ENCODE measurements around the gene FBXO21. TPM values are rescaled to one million over a fixed set of nuclear protein-coding genes. Genes with fewer than 3 reads are reported as not detected.

The FBXO21 gene
- total RNA-seq, 6 donors from 2014 or later = 38.2 to 122 (median 59.0) TPM

DNA sequence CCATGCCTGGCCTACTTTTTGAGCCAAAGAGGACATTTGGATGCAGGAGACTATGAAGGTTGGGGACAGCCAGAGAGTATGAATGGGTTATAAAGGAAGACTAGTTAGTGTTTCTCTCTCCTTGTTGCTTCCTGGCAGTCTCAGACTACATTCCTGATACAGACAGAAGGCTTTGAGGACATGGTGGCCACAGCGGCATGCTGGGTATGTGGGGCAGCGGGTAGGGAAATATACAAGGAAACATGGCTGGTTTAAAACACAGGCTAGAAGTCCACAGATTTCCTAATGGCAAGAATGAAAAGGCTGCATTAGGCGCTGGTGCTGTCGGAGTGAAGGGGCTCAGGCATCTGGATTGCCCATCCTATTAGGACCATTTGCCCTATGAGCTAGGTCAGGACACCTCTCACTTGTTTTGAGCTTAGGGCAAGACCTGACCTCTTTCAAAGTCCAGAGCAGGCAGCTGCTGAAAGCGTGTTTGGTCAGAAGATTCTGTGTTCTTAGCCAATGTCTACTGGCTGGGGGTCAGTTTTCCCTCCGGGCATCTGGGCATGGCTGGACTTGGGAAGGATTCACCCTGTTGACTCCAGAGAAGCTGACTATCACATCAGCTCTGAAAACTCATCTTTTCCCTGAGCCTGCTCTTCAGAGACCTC lies 20.1 kb upstream of the FBXO21 start:
- WGBS, 2 donors = 78 to 89% methylated on average over 6 of the region's 6 CpGs
- H3K36me3 ChIP-seq = no peaks in the 10 kb centered on the region
- no peak overlapping the region for H3K4me3 ChIP-seq
- ATAC-seq (ENCODE audit: low FRiP score in 2 of 2) (no peak), DNase-seq (no peak)
- no peaks in the 10 kb centered on the region for H3K27me3 ChIP-seq
- peaks cover 0 to 5% (median 0%) of the 10 kb centered on the region in 4 donors for H3K4me1 ChIP-seq
- H3K9me3 ChIP-seq = no peaks in the 10 kb centered on the region
- TF ChIP-seq POLR2AphosphoS5 (IDR thresholded peaks at IDR 0.05) (no peak), EP300 (IDR thresholded peaks at IDR 0.05) (no peak), POLR2A (IDR thresholded peaks at IDR 0.05) (no peak)
- TF ChIP-seq, protein P1, sequence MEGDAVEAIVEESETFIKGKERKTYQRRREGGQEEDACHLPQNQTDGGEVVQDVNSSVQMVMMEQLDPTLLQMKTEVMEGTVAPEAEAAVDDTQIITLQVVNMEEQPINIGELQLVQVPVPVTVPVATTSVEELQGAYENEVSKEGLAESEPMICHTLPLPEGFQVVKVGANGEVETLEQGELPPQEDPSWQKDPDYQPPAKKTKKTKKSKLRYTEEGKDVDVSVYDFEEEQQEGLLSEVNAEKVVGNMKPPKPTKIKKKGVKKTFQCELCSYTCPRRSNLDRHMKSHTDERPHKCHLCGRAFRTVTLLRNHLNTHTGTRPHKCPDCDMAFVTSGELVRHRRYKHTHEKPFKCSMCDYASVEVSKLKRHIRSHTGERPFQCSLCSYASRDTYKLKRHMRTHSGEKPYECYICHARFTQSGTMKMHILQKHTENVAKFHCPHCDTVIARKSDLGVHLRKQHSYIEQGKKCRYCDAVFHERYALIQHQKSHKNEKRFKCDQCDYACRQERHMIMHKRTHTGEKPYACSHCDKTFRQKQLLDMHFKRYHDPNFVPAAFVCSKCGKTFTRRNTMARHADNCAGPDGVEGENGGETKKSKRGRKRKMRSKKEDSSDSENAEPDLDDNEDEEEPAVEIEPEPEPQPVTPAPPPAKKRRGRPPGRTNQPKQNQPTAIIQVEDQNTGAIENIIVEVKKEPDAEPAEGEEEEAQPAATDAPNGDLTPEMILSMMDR (IDR thresholded peaks at IDR 0.05) = no peak
- no peak overlapping the region for H3K27ac ChIP-seq

DNA sequence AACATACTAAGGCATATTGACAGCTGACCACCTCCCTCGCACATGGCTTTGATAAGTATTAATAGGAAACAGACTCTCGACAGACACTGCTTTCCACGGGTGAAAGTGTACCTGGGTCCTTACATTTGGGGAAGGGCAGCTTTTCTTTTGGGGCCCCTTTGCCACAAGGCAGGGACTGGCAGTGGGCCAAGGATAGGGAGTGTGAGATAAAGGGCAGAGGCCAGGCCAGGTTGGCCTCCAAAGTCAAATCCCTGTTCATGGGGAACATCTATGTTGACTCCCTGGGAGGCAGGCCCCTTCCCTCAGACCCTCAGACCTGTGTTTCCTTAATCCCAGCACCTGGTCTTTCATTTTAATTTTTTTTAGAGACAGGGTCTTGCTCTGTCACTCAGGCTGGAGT lies 19.4 kb upstream of the FBXO21 start:
- Histone ChIP-seq H3K27ac (no peak overlapping the region), H3K27me3 (no peaks in the 10 kb centered on the region), H3K9me3 (no peaks in the 10 kb centered on the region), H3K4me3 (no peak overlapping the region), H3K36me3 (no peaks in the 10 kb centered on the region), H3K4me1 (peaks cover 0 to 5% (median 0%) of the 10 kb centered on the region in 4 donors)
- ATAC-seq (ENCODE audit: low FRiP score in 2 of 2) = no peak
- WGBS, 2 donors = 70 to 81% methylated on average over 3 of the region's 3 CpGs
- TF ChIP-seq, protein P1 (IDR thresholded peaks at IDR 0.05) = no peak
- TF ChIP-seq EP300 (IDR thresholded peaks at IDR 0.05) (no peak), POLR2A (IDR thresholded peaks at IDR 0.05) (no peak), POLR2AphosphoS5 (IDR thresholded peaks at IDR 0.05) (no peak)
- DNase-seq = no peak

DNA sequence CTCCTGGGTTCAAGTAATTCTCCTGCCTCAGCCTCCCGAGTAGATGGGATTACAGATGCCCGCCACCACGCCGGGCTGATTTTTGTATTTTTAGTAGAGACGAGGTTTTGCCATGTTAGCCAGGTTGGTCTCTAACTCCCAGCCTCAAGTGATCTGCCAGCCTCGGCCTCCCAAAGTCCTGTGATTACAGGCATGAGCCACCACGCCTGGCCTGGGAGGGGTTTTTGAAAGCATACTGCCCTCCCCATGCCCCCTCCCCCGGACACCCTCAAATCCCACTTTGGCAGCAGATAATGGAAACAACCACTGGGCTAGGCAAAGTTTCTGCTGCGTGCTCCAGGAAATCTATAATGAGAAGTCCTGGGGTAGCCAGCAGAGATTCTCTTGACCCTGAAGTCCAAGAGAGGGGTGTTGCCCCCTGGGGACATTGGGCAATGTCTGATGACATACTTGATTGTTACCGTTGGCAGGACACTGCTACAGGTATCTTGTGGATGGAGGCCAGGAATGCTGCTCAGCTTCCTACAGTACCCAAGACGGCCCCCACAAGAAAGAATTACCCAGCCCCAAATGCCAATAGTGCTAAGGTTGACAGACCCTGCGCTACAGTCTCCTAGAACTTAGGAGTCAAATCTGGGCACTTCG lies 18.7 kb upstream of the FBXO21 start:
- Histone ChIP-seq H3K27me3 (no peaks in the 10 kb centered on the region), H3K4me1 (peaks cover 0 to 5% (median 0%) of the 10 kb centered on the region in 4 donors), H3K9me3 (no peaks in the 10 kb centered on the region), H3K4me3 (no peak overlapping the region), H3K27ac (no peak overlapping the region), H3K36me3 (no peaks in the 10 kb centered on the region)
- DNase-seq = no peak
- TF ChIP-seq POLR2A (IDR thresholded peaks at IDR 0.05) = no peak
- TF ChIP-seq EP300 (IDR thresholded peaks at IDR 0.05) = no peak
- WGBS, 2 donors = 80 to 89% methylated on average over 11 to 13 of the region's 13 CpGs
- ATAC-seq (ENCODE audit: low FRiP score in 2 of 2) = no peak

DNA sequence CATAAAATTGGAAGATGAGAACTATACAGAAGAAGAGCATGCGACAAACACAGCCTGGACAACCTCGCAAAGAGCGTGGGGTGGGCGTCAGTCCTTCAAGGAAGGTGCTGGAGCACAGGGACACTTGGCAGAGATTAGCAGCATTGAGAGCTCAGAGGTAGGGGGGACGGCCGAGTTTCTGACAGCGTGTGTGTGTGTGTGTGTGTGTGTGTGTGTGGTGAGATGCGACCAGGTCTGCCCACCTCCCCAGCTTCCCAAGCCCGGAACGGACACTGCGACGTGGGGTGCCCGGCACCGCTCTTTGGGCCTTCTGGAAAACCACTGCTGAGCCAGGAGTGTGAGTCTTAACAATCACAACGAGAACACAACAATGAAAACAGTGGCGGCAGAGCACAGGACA lies 17.9 kb upstream of the FBXO21 start:
- WGBS, 2 donors = 72 to 84% methylated on average over 16 of the region's 16 CpGs
- Histone ChIP-seq H3K9me3 (no peaks in the 10 kb centered on the region), H3K4me3 (no peak overlapping the region), H3K36me3 (no peaks in the 10 kb centered on the region), H3K4me1 (peaks cover 0 to 5% (median 0%) of the 10 kb centered on the region in 4 donors), H3K27me3 (no peaks in the 10 kb centered on the region), H3K27ac (no peak overlapping the region)
- ATAC-seq (ENCODE audit: low FRiP score in 2 of 2) (no peak), DNase-seq (peak in 1 of 2 donors; percentile 64)
- TF ChIP-seq, protein P1 (IDR thresholded peaks at IDR 0.05) = no peak
- TF ChIP-seq POLR2A (IDR thresholded peaks at IDR 0.05) = no peak
- no peak for TF ChIP-seq EP300 (IDR thresholded peaks at IDR 0.05)
- TF ChIP-seq POLR2AphosphoS5 (IDR thresholded peaks at IDR 0.05) = no peak

DNA sequence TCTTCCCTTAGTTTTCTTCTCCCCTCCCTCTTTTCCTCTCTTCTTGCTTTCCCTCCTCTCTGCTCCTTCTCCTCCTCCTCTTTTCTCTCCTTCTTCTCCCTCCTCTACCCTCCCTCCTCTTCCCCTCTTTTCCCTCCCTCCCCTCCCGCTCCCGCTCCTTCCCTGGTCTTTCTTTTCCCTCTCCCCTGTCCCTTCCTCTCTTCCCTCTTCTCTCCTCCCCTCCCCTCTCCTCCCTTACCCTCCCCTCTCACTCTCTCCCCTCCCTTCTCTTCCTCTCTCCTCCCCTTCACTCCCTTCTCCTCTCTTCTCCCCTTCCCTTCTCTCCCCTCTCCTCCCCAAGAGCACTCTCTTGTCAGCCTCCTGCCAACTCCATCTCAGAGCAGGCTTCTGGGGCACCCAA lies 17.4 kb upstream of the FBXO21 start:
- Histone ChIP-seq H3K27ac (no peak overlapping the region), H3K4me3 (no peak overlapping the region), H3K9me3 (no peaks in the 10 kb centered on the region), H3K4me1 (peaks cover 0 to 1% (median 0%) of the 10 kb centered on the region in 4 donors), H3K27me3 (no peaks in the 10 kb centered on the region), H3K36me3 (no peaks in the 10 kb centered on the region)
- 26 to 66% methylated on average over 2 of the region's 2 CpGs for WGBS, 2 donors
- TF ChIP-seq POLR2AphosphoS5 (IDR thresholded peaks at IDR 0.05) = no peak
- no peak for TF ChIP-seq EP300 (IDR thresholded peaks at IDR 0.05)
- TF ChIP-seq POLR2A (IDR thresholded peaks at IDR 0.05) = no peak
- TF ChIP-seq, protein P1 (IDR thresholded peaks at IDR 0.05) = no peak
- ATAC-seq (ENCODE audit: low FRiP score in 2 of 2) (no peak), DNase-seq (no peak)

All from upper lobe of left lung (tissue), 6 donors.